ENCODE results near the gene SMNDC1. TPM values are rescaled to one million over a fixed set of nuclear protein-coding genes. Genes with fewer than 3 reads are reported as not detected.
A peak's percentile ranks its signal among the peaks of the same experiment; 100 is the strongest.

The SMNDC1 gene
- total and polyA plus RNA-seq, 10 of the 15 experiments (the other 5 are each of a cell fraction or from before 2014, with no cell fraction given): 4.6 to 37.2 (median 18.1) TPM

- TF ChIP-seq BRCA1 (IDR thresholded peaks at IDR 0.05; ENCODE audit: low read depth, low read length) (peak; percentile 87), NFYB (IDR thresholded peaks at IDR 0.05; ENCODE audit: insufficient read depth, low read depth, low read length) (peak; percentile 76; the same call in 1 of the 2 replicates), CHD2 (IDR thresholded peaks at IDR 0.05; ENCODE audit: borderline replicate concordance, low read depth, low read length) (peak; percentile 99), ELK1 (IDR thresholded peaks at IDR 0.05; ENCODE audit: low read depth, low read length) (0 out of 2 replicates have a peak, but pooled peaks have one; percentile 18), GABPA (IDR thresholded peaks at IDR 0.05; ENCODE audit: low read depth) (peak; percentile 79), PBX3 (IDR thresholded peaks at IDR 0.05; ENCODE audit: insufficient replicate concordance, low read depth, low read length) (peak; percentile 39), ATF3 (IDR thresholded peaks at IDR 0.05; ENCODE audit: borderline replicate concordance, extremely low read depth, low read depth, low read length) (no peak), RCOR1 (conservative IDR thresholded peaks at IDR 0.05; ENCODE audit: low read depth, low read length) (peak; percentile 64; the same call in 1 of the 2 replicates), SPI1 (IDR thresholded peaks at IDR 0.05; ENCODE audit: borderline replicate concordance, insufficient read depth, low read depth, low read length) (peak; percentile 32; the same call in 1 of the 2 replicates), IKZF2 (IDR thresholded peaks at IDR 0.05) (peak; percentile 81 to 86), PML (IDR thresholded peaks at IDR 0.05; ENCODE audit: low read length) (peak; percentile 79; the same call in 1 of the 2 replicates), YY1 (IDR thresholded peaks at IDR 0.05; ENCODE audit: low read depth, low read length) (peak; percentile 94)
- TF ChIP-seq, protein P1, sequence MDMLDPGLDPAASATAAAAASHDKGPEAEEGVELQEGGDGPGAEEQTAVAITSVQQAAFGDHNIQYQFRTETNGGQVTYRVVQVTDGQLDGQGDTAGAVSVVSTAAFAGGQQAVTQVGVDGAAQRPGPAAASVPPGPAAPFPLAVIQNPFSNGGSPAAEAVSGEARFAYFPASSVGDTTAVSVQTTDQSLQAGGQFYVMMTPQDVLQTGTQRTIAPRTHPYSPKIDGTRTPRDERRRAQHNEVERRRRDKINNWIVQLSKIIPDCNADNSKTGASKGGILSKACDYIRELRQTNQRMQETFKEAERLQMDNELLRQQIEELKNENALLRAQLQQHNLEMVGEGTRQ (IDR thresholded peaks at IDR 0.05; ENCODE audit: borderline replicate concordance, low read depth, low read length): peak; percentile 80
- TF ChIP-seq, protein P2, sequence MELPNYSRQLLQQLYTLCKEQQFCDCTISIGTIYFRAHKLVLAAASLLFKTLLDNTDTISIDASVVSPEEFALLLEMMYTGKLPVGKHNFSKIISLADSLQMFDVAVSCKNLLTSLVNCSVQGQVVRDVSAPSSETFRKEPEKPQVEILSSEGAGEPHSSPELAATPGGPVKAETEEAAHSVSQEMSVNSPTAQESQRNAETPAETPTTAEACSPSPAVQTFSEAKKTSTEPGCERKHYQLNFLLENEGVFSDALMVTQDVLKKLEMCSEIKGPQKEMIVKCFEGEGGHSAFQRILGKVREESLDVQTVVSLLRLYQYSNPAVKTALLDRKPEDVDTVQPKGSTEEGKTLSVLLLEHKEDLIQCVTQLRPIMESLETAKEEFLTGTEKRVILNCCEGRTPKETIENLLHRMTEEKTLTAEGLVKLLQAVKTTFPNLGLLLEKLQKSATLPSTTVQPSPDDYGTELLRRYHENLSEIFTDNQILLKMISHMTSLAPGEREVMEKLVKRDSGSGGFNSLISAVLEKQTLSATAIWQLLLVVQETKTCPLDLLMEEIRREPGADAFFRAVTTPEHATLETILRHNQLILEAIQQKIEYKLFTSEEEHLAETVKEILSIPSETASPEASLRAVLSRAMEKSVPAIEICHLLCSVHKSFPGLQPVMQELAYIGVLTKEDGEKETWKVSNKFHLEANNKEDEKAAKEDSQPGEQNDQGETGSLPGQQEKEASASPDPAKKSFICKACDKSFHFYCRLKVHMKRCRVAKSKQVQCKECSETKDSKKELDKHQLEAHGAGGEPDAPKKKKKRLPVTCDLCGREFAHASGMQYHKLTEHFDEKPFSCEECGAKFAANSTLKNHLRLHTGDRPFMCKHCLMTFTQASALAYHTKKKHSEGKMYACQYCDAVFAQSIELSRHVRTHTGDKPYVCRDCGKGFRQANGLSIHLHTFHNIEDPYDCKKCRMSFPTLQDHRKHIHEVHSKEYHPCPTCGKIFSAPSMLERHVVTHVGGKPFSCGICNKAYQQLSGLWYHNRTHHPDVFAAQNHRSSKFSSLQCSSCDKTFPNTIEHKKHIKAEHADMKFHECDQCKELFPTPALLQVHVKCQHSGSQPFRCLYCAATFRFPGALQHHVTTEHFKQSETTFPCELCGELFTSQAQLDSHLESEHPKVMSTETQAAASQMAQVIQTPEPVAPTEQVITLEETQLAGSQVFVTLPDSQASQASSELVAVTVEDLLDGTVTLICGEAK (IDR thresholded peaks at IDR 0.05; ENCODE audit: borderline replicate concordance): peak; percentile 74; the same call in 1 of the 2 replicates
Observed at GRCh38 chr10:110304780-110305421, at the start of gene SMNDC1 (continued).
